Measurements from ENCODE around the gene RAD51B. TPM values are rescaled to one million over a fixed set of nuclear protein-coding genes. Genes with fewer than 3 reads are reported as not detected.
A peak's percentile ranks its signal among the peaks of the same experiment; 100 is the strongest.

RAD51B gene
- total RNA-seq, 1 experiment from 2014 or later = 16.7 TPM

DNA sequence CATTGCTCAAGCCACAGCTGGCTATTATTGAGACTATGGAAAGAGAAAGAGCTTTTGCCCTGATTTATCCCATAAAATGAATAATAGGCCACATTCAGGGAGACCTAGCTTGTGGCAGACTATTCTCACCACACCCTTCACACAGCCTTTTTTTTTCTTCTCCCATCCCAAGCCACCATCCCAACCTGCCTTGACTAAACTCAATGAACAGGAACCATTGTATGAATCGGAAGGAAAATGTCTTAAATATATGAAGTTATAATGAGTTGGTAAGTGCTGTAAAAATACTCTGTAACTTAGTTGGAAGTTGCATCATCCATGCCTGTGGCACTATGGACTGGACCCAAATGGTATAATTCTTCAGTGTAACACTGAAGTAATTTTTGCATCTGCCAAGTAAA lies 338.4 kb downstream of the RAD51B start:
- no peaks in the 10 kb centered on the region for H3K9me3 ChIP-seq (ENCODE audit: control insufficient read depth, low read depth, low read length)
- peaks cover 0 to 3% of the 10 kb centered on the region in 2 experiments; a peak in 1 of 5 replicates for H3K9me3 Mint-ChIP-seq
- no peak overlapping the region for H3K14ac ChIP-seq (ENCODE audit: insufficient read depth, low read length)
- no peak for DNase-seq
- no peak for TF ChIP-seq CTCF (conservative IDR thresholded peaks at IDR 0.05)
- H3K23me2 ChIP-seq (ENCODE audit: insufficient read length, low read depth, low read length, poor library complexity, severe bottlenecking) = no peaks in the 10 kb centered on the region
- H3K27ac Mint-ChIP-seq = peak overlapping the region; percentile 7 to 52 (median 10); a peak in 3 of 7 replicates
- H3T11ph ChIP-seq (ENCODE audit: low read length) = no peak overlapping the region
- no peaks in the 10 kb centered on the region for H3K27me3 Mint-ChIP-seq (ENCODE audit: low read depth)
- H2BK120ac ChIP-seq (ENCODE audit: low read depth, low read length, poor library complexity, severe bottlenecking) = no peak overlapping the region
- H3K27me3 ChIP-seq (ENCODE audit: insufficient read depth, low read length) = no peaks in the 10 kb centered on the region
- no peak overlapping the region for H4K5ac ChIP-seq (ENCODE audit: insufficient read length, low read depth, low read length)
- H4K20me1 ChIP-seq (ENCODE audit: control insufficient read depth, insufficient read depth, insufficient read length) = no peaks in the 10 kb centered on the region
- H2BK20ac ChIP-seq (ENCODE audit: low read depth, low read length, poor library complexity, severe bottlenecking) = no peak overlapping the region
- H3K4me2 ChIP-seq (ENCODE audit: insufficient read depth, insufficient read length, low read length) = no peak overlapping the region
- H3K9ac ChIP-seq (ENCODE audit: extremely low read depth, insufficient read length, low read length) = no peak overlapping the region
- H2BK15ac ChIP-seq (ENCODE audit: low read depth, low read length) = no peak overlapping the region
- H2AFZ ChIP-seq (ENCODE audit: low read length) = no peak overlapping the region
- H2BK5ac ChIP-seq (ENCODE audit: insufficient read length, low read length) = no peak overlapping the region
- H3K27ac ChIP-seq (ENCODE audit: insufficient read length, low read depth, low read length) = no peak overlapping the region
- no peak overlapping the region for H3K56ac ChIP-seq (ENCODE audit: insufficient read length, low read depth, low read length)
- no peak overlapping the region for H2AK5ac ChIP-seq (ENCODE audit: insufficient read length, low read length)
- H3K18ac ChIP-seq (ENCODE audit: insufficient read length, low read depth, low read length) = no peak overlapping the region
- H3K79me1 ChIP-seq (ENCODE audit: insufficient read depth, low read depth, low read length, poor library complexity, severe bottlenecking) = no peaks in the 10 kb centered on the region
- no peak overlapping the region for H2BK12ac ChIP-seq (ENCODE audit: insufficient read length, low read depth, low read length)
- H3K4me3 Mint-ChIP-seq = no peak overlapping the region
- no peak overlapping the region for H3K4ac ChIP-seq (ENCODE audit: low read depth, low read length)
- H3K4me1 ChIP-seq (ENCODE audit: insufficient read depth, low read length) = no peaks in the 10 kb centered on the region; the same call in 1 of the 2 replicates
- no peaks in the 10 kb centered on the region for H3K36me3 Mint-ChIP-seq (ENCODE audit: insufficient read depth in 1 of 3, low read depth in 3 of 3)
- no CpG with 5 or more reads among the region's 1 CpG for WGBS (ENCODE audit: extremely low coverage, insufficient read length, low lambda C conversion rate)
- H4K8ac ChIP-seq (replicated peaks; ENCODE audit: insufficient read length, low read depth, low read length) = no peak overlapping the region
- no peak overlapping the region for H3K23ac ChIP-seq (ENCODE audit: insufficient read length, low read depth, low read length)
- H3K79me2 ChIP-seq (ENCODE audit: insufficient read depth, low read length) = no peaks in the 10 kb centered on the region
- no peak overlapping the region for H4K91ac ChIP-seq (ENCODE audit: insufficient read length, low read depth, low read length)
- H3K4me1 Mint-ChIP-seq = peaks cover 15 to 18% of the 10 kb centered on the region in 2 experiments
